Stimulated activated CD4-positive, alpha-beta T cell treated with anti-CD3 and anti-CD28 coated beads, Interleukin-12 subunit alpha, Interleukin-12 subunit beta, amount 100 ng/mL, for 4 hours (primary cell): ENCODE results near the gene PKLR.
A peak's percentile ranks its signal among the peaks of the same experiment; 100 is the strongest.
"Not testable (repeated sequence)": the region's sequence is repeated elsewhere in the genome, so short reads cannot be mapped to it uniquely, and the experiment has no call there.

Experiments
- DNase-seq: peaks from one replicate; pipeline ENCODE4 v3.0.0-alpha.2; 2020

PKLR gene

GRCh38 chr1:155301342-155301841 lies at the start of gene PKLR:
Gene PKLR (minus strand): TSS chr1:155301438. CDS start chr1:155301395, 43 bp downstream.
- DNase-seq, result no peak

- DNase-seq, result no peak
These were observed 41.6 kb upstream of the PKLR start for GRCh38 chr1:155342842-155343241.

GRCh38 chr1:155339515-155340097 lies 38.4 kb upstream of the PKLR start:
- no peak for DNase-seq

- no peak for DNase-seq
These were observed 33.7 kb upstream of the PKLR start for GRCh38 chr1:155334962-155335361.

GRCh38 chr1:155329980-155330598 lies 28.9 kb upstream of the PKLR start:
- no peak for DNase-seq

- not testable (repeated sequence) for DNase-seq
These were observed 27.6 kb upstream of the PKLR start for GRCh38 chr1:155328856-155329255.

- no peak for DNase-seq
These were observed 26.7 kb upstream of the PKLR start for GRCh38 chr1:155327981-155328380.

GRCh38 chr1:155326631-155327037 lies 25.4 kb upstream of the PKLR start:
- no peak for DNase-seq

- no peak for DNase-seq
These were observed 24.8 kb upstream of the PKLR start for GRCh38 chr1:155326020-155326526.

GRCh38 chr1:155325603-155325893 lies 24.3 kb upstream of the PKLR start:
- DNase-seq, result no peak

GRCh38 chr1:155324717-155325602 lies 23.7 kb upstream of the PKLR start:
- no peak for DNase-seq

- DNase-seq, result peak; percentile 88
These were observed 22.9 kb upstream of the PKLR start for GRCh38 chr1:155324037-155324716.

GRCh38 chr1:155323729-155324036 lies 22.4 kb upstream of the PKLR start:
- DNase-seq, result peak; percentile 76

GRCh38 chr1:155322953-155323728 lies 21.9 kb upstream of the PKLR start:
- peak; percentile 88 for DNase-seq

- no peak for DNase-seq
These were observed 21.3 kb upstream of the PKLR start for GRCh38 chr1:155322571-155322952.

GRCh38 chr1:155321639-155322503 lies 20.6 kb upstream of the PKLR start:
- no peak for DNase-seq

- DNase-seq, result peak; percentile 69
These were observed 19.7 kb upstream of the PKLR start, which contains the start of gene RUSC1 for GRCh38 chr1:155320661-155321617. Gene RUSC1 (plus strand): TSS chr1:155320894. CDS start chr1:155321774, 880 bp downstream.

- DNase-seq, result no peak
These were observed 19.0 kb upstream of the PKLR start for GRCh38 chr1:155320252-155320651.

- DNase-seq, result no peak
These were observed 18.3 kb upstream of the PKLR start for GRCh38 chr1:155319536-155319935.

GRCh38 chr1:155318082-155318481 lies 16.8 kb upstream of the PKLR start:
- no peak for DNase-seq
